Measurements from ENCODE around the gene HLA-DQB2. TPM values are rescaled to one million over a fixed set of nuclear protein-coding genes. Genes with fewer than 3 reads are reported as not detected.

Gene HLA-DQB2
- total RNA-seq, 4 donors from 2014 or later = 0.96 to 7.4 (median 2.6) TPM; not detected in 1

- TF ChIP-seq, protein P1, sequence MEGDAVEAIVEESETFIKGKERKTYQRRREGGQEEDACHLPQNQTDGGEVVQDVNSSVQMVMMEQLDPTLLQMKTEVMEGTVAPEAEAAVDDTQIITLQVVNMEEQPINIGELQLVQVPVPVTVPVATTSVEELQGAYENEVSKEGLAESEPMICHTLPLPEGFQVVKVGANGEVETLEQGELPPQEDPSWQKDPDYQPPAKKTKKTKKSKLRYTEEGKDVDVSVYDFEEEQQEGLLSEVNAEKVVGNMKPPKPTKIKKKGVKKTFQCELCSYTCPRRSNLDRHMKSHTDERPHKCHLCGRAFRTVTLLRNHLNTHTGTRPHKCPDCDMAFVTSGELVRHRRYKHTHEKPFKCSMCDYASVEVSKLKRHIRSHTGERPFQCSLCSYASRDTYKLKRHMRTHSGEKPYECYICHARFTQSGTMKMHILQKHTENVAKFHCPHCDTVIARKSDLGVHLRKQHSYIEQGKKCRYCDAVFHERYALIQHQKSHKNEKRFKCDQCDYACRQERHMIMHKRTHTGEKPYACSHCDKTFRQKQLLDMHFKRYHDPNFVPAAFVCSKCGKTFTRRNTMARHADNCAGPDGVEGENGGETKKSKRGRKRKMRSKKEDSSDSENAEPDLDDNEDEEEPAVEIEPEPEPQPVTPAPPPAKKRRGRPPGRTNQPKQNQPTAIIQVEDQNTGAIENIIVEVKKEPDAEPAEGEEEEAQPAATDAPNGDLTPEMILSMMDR (IDR thresholded peaks at IDR 0.05) = no peak
- ATAC-seq (ENCODE audit: low FRiP score) (no peak), DNase-seq (ENCODE audit: low spot score) (no peak)
Observed at GRCh38 chr6:32716396-32716795, 46.9 kb downstream of the HLA-DQB2 start.

GRCh38 chr6:32713241-32713640 lies 50.1 kb downstream of the HLA-DQB2 start:
- DNase-seq (ENCODE audit: low spot score) = no peak
- TF ChIP-seq, protein P1 (IDR thresholded peaks at IDR 0.05) = no peak
- ATAC-seq (ENCODE audit: low FRiP score) = no peak

DNA sequence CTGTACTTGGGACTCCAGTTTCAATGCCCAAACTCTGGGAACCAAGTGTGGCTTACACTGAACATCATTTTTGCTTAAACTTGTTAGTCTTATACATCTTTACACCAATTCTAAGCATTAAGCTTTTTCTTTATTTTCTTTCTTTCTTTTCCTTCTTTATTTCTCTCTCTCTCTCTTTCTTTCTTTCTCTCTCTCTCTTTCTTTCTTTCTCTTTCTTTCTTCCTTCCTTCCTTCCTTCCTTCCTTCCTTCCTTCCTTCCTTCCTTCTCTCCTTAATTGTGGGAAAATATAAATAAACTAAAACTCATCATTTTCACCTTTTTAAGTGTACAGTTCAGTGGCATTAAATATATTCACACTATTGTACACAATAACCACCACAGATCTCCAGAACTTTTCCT lies 53.7 kb downstream of the HLA-DQB2 start:
- DNase-seq (ENCODE audit: low spot score) (no peak), ATAC-seq (ENCODE audit: low FRiP score) (no peak)
- TF ChIP-seq, protein P1 (IDR thresholded peaks at IDR 0.05) = no peak

Small RNAs within 50 kb of the gene (small RNA-seq; reads per million reads assigned to genes)
- not detected for gene MIR3135B

Other genes with a start within 250 kb of the HLA-DQB2 start
- 10 to 100 TPM in 1 of 4 donors, 1 to 10 TPM in 2, not detected in 1; 1.6 to 50.9 (median 5.5) TPM for gene HLA-DRB5, start 233.2 kb downstream of the HLA-DQB2 start, total RNA-seq
- 10 to 100 TPM; 52.7 to 99.3 (median 57.4) TPM for gene HLA-DRB1, start 173.7 kb downstream of the HLA-DQB2 start, total RNA-seq
- 10 to 100 TPM in 1 of 4 donors, 1 to 10 TPM in 3; 1.8 to 14.5 (median 6.8) TPM for gene HLA-DQA1, start 126.1 kb downstream of the HLA-DQB2 start, total RNA-seq
- 1 to 10 TPM; 1.6 to 9.1 (median 2.4) TPM for gene HLA-DQB1, start 96.9 kb downstream of the HLA-DQB2 start, total RNA-seq
- 1 to 10 TPM in 1 of 4 donors, under 1 TPM in 2, not detected in 1; 0.56 to 2.4 (median 0.96) TPM for gene HLA-DQA2, start 22.1 kb downstream of the HLA-DQB2 start, total RNA-seq
- gene HLA-DOB, start 53.5 kb upstream of the HLA-DQB2 start, total RNA-seq = 1 to 10 TPM in 2 of 4 donors, under 1 TPM in 1, not detected in 1; 0.56 to 2.8 (median 1.6) TPM
- 10 to 100 TPM; 10.1 to 54.5 (median 20.0) TPM for gene TAP2, start 75.2 kb upstream of the HLA-DQB2 start, total RNA-seq
- gene PSMB8, start 80.5 kb upstream of the HLA-DQB2 start, total RNA-seq = 10 to 100 TPM; 38.5 to 71.2 (median 42.3) TPM
- 100 to 1,000 TPM in 1 of 4 donors, 10 to 100 TPM in 3; 30.5 to 128 (median 55.6) TPM for gene TAP1, start 90.2 kb upstream of the HLA-DQB2 start, total RNA-seq
- gene PSMB9, start 90.7 kb upstream of the HLA-DQB2 start, total RNA-seq = 10 to 100 TPM; 22.2 to 84.2 (median 23.8) TPM
- gene HLA-DMB, start 177.5 kb upstream of the HLA-DQB2 start, total RNA-seq = 10 to 100 TPM; 18.4 to 79.6 (median 35.0) TPM
- 10 to 100 TPM; 27.6 to 81.7 (median 55.7) TPM for gene HLA-DMA, start 189.6 kb upstream of the HLA-DQB2 start, total RNA-seq
- gene BRD2, start 205.1 kb upstream of the HLA-DQB2 start, total RNA-seq = 100 to 1,000 TPM; 133 to 257 (median 154) TPM
- 10 to 100 TPM in 2 of 4 donors, 1 to 10 TPM in 2; 1.0 to 20.8 (median 6.8) TPM for gene HLA-DOA, start 246.1 kb upstream of the HLA-DQB2 start, total RNA-seq